Hepatocyte (in vitro differentiated cells): Measurements from ENCODE around the gene DDC.

Source experiments
- EZH2 ChIP-seq: fragments of 200-600 bp; sonication (generic); IDR thresholded peaks from 2 replicates; pipeline ENCODE4 v1.6.1; 2016; ENCODE audit warnings: antibody characterized with exemption, mild to moderate bottlenecking, borderline replicate concordance
- TF ChIP-seq, protein P1 (sequence below): fragments of 200-600 bp; sonication (generic); IDR thresholded peaks from 2 replicates; pipeline ENCODE4 v1.5.1; 2016; ENCODE audit warnings: antibody characterized with exemption, mild to moderate bottlenecking; ENCODE audit not compliant: poor library complexity

GRCh38 chr7:50480797-50481196 lies 84.4 kb downstream of the DDC start:
- TF ChIP-seq, protein P1, sequence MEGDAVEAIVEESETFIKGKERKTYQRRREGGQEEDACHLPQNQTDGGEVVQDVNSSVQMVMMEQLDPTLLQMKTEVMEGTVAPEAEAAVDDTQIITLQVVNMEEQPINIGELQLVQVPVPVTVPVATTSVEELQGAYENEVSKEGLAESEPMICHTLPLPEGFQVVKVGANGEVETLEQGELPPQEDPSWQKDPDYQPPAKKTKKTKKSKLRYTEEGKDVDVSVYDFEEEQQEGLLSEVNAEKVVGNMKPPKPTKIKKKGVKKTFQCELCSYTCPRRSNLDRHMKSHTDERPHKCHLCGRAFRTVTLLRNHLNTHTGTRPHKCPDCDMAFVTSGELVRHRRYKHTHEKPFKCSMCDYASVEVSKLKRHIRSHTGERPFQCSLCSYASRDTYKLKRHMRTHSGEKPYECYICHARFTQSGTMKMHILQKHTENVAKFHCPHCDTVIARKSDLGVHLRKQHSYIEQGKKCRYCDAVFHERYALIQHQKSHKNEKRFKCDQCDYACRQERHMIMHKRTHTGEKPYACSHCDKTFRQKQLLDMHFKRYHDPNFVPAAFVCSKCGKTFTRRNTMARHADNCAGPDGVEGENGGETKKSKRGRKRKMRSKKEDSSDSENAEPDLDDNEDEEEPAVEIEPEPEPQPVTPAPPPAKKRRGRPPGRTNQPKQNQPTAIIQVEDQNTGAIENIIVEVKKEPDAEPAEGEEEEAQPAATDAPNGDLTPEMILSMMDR: no peak
- no peak for TF ChIP-seq EZH2
